HEK293 (cell line): Measurements from ENCODE around the gene CELF4.

Experiments used
- CTCF ChIA-PET: fragments of 350-600 bp; formaldehyde crosslinking; extraction: SDS; loops from one replicate; lab custom pipeline; 2021; ENCODE audit warnings: antibody characterized with exemption; lab: Yijun Ruan, JAX
- POLR2A ChIA-PET: fragments of 300-600 bp; formaldehyde crosslinking; extraction: SDS; loops from one replicate; lab custom pipeline; 2020; ENCODE audit warnings: antibody characterized with exemption, inconsistent platforms; lab: Yijun Ruan, JAX
- H3K27ac ChIP-seq: fragments of 200-500 bp; sonication (Bioruptor generic); 2 replicates; pipeline ENCODE4 v1.5.1; 2014; ENCODE audit warnings: low read depth, low read length, control low read depth, inconsistent platforms; ENCODE audit errors: extremely low read depth
- H3K36me3 ChIP-seq, 2 experiments: fragments of 200-500 bp in 1 of 2; sonication (Bioruptor generic) in 1 of 2; 1 replicate in 1 of 2; 2 replicates in 1 of 2; pipeline ENCODE4 v1.5.1; 2014 to 2017; ENCODE audit warnings: inconsistent platforms in 2 of 2, low read length in 2 of 2; ENCODE audit not compliant: control insufficient read depth in 2 of 2, insufficient read depth in 1 of 2
- H3K4me1 ChIP-seq: fragments of 200-500 bp; sonication (Bioruptor generic); 2 replicates; pipeline ENCODE4 v1.5.1; 2014; ENCODE audit warnings: mild to moderate bottlenecking, low read length, inconsistent platforms; ENCODE audit not compliant: control insufficient read depth, insufficient read depth
- H3K4me3 ChIP-seq: 2 replicates; pipeline ENCODE4 v1.5.1; 2011; ENCODE audit warnings: low read depth, mild to moderate bottlenecking, control low read depth, low read length, moderate library complexity
- H3K9me3 ChIP-seq: fragments of 200-500 bp; sonication (Bioruptor generic); 2 replicates; pipeline ENCODE4 v1.5.1; 2014; ENCODE audit warnings: low read depth, low read length, inconsistent platforms; ENCODE audit not compliant: control insufficient read depth, insufficient read depth
- CTCF ChIP-seq: fragments of 450-650 bp; formaldehyde crosslinking; IDR thresholded peaks from 2 replicates; pipeline ENCODE4 v1.5.1; 2016; ENCODE audit warnings: missing biosample characterization, missing genetic modification characterization
- GLIS2 ChIP-seq: fragments of 450-650 bp; formaldehyde crosslinking; IDR thresholded peaks from 2 replicates; pipeline ENCODE4 v1.5.1; 2016; ENCODE audit warnings: missing biosample characterization, missing genetic modification characterization
- HIC1 ChIP-seq: fragments of 450-650 bp; formaldehyde crosslinking; IDR thresholded peaks from 2 replicates; pipeline ENCODE4 v1.5.1; 2016; ENCODE audit warnings: missing biosample characterization, missing genetic modification characterization
- OVOL3 ChIP-seq: fragments of 450-650 bp; formaldehyde crosslinking; IDR thresholded peaks from 2 replicates; pipeline ENCODE4 v1.5.1; 2016; ENCODE audit warnings: missing biosample characterization, missing genetic modification characterization
- ZBTB20 ChIP-seq: fragments of 450-650 bp; formaldehyde crosslinking; IDR thresholded peaks from 2 replicates; pipeline ENCODE4 v1.5.1; 2016; ENCODE audit warnings: missing biosample characterization, missing genetic modification characterization
- ZIC2 ChIP-seq: fragments of 450-650 bp; formaldehyde crosslinking; IDR thresholded peaks from 2 replicates; pipeline ENCODE4 v1.5.1; 2016; ENCODE audit warnings: missing biosample characterization, missing genetic modification characterization
- ZNF146 ChIP-seq: fragments of 450-650 bp; formaldehyde crosslinking; IDR thresholded peaks from 2 replicates; pipeline ENCODE4 v1.5.1; 2016; ENCODE audit warnings: missing biosample characterization, missing genetic modification characterization
- ZNF239 ChIP-seq: fragments of 450-650 bp; formaldehyde crosslinking; IDR thresholded peaks from 2 replicates; pipeline ENCODE4 v1.5.1; 2016; ENCODE audit warnings: missing biosample characterization, missing genetic modification characterization
- ZNF302 ChIP-seq: fragments of 450-650 bp; formaldehyde crosslinking; IDR thresholded peaks from 2 replicates; pipeline ENCODE4 v1.5.1; 2016; ENCODE audit warnings: missing biosample characterization, missing genetic modification characterization, low read depth
- ZNF391 ChIP-seq: fragments of 450-650 bp; formaldehyde crosslinking; IDR thresholded peaks from 2 replicates; pipeline ENCODE4 v1.5.1; 2016; ENCODE audit warnings: low read depth, missing biosample characterization, missing genetic modification characterization, borderline replicate concordance
- ZNF398 ChIP-seq: fragments of 450-650 bp; formaldehyde crosslinking; IDR thresholded peaks from 2 replicates; pipeline ENCODE4 v1.5.1; 2017; ENCODE audit warnings: missing biosample characterization, missing genetic modification characterization
- ZNF530 ChIP-seq: fragments of 450-650 bp; formaldehyde crosslinking; IDR thresholded peaks from 2 replicates; pipeline ENCODE4 v1.5.1; 2016; ENCODE audit warnings: low read depth, missing biosample characterization, missing genetic modification characterization
- ZNF580 ChIP-seq: fragments of 450-650 bp; formaldehyde crosslinking; IDR thresholded peaks from 2 replicates; pipeline ENCODE4 v1.5.1; 2016; ENCODE audit warnings: missing biosample characterization, missing genetic modification characterization
- ZNF596 ChIP-seq: fragments of 450-650 bp; IDR thresholded peaks from 2 replicates; pipeline ENCODE4 v1.5.0; 2018; ENCODE audit warnings: missing biosample characterization, mild to moderate bottlenecking, missing genetic modification characterization, moderate library complexity
- ZNF654 ChIP-seq: fragments of 450-650 bp; formaldehyde crosslinking; IDR thresholded peaks from 2 replicates; pipeline ENCODE4 v1.5.1; 2016; ENCODE audit warnings: low read depth, missing biosample characterization, missing genetic modification characterization
- TF ChIP-seq, protein P1 (sequence below): fragments of 450-650 bp; formaldehyde crosslinking; IDR thresholded peaks from 2 replicates; pipeline ENCODE4 v1.5.1; 2016; ENCODE audit warnings: missing biosample characterization, missing genetic modification characterization

Gene CELF4

GRCh38 chr18:37298816-37299215, 266.8 kb downstream of the CELF4 start:
- no peak for TF ChIP-seq GLIS2 (tag by site-specific recombination)
- TF ChIP-seq ZBTB20 (tag by site-specific recombination): no peak
- no peak for TF ChIP-seq ZNF596 (tag by site-specific recombination)
- peak; percentile 26; the same call in 1 of the 2 replicates for TF ChIP-seq ZNF398 (tag by site-specific recombination)
- TF ChIP-seq ZIC2 (tag by site-specific recombination): peak; percentile 29; the same call in 1 of the 2 replicates
- TF ChIP-seq, protein P1, sequence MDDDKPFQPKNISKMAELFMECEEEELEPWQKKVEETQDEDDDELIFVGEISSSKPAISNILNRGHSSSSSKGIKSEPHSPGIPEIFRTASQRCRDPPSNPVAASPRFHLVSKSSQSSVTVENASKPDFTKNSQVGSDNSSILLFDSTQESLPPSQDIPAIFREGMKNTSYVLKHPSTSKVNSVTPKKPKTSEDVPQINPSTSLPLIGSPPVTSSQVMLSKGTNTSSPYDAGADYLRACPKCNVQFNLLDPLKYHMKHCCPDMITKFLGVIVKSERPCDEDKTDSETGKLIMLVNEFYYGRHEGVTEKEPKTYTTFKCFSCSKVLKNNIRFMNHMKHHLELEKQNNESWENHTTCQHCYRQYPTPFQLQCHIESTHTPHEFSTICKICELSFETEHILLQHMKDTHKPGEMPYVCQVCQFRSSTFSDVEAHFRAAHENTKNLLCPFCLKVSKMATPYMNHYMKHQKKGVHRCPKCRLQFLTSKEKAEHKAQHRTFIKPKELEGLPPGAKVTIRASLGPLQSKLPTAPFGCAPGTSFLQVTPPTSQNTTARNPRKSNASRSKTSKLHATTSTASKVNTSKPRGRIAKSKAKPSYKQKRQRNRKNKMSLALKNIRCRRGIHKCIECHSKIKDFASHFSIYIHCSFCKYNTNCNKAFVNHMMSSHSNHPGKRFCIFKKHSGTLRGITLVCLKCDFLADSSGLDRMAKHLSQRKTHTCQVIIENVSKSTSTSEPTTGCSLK (tag by site-specific recombination): no peak
- CTCF ChIA-PET: interaction anchor here (0.6 to 1.5 kb wide), 2 partner anchors 22 to 44 kb away, joined by 3 read pairs; no protein-coding TSS in a partner anchor
- Histone ChIP-seq H3K36me3 (no peaks in the 10 kb centered on the region), H3K4me3 (no peak overlapping the region), H3K9me3 (no peaks in the 10 kb centered on the region), H3K4me1 (peaks cover 7% of the 10 kb centered on the region), H3K27ac (no peak overlapping the region)
- POLR2A ChIA-PET: no interaction called here

- ChIA-PET CTCF (interaction anchor here (0.7 to 4.0 kb wide), 2 partner anchors 38 to 401 kb away, joined by 3 to 27 read pairs; no protein-coding TSS in a partner anchor), POLR2A (no interaction called here)
- H3K36me3 ChIP-seq: no peaks in the 10 kb centered on the region
- H3K4me3 ChIP-seq: no peak overlapping the region
- TF ChIP-seq HIC1 (tag by site-specific recombination) (no peak), ZNF302 (no peak), ZNF146 (tag by site-specific recombination) (no peak), OVOL3 (no peak), ZNF580 (tag by site-specific recombination) (no peak), ZNF239 (tag by site-specific recombination) (no peak), ZNF391 (tag by site-specific recombination) (no peak)
- TF ChIP-seq, all 188 proteins: peak for 0
- H3K9me3 ChIP-seq: no peaks in the 10 kb centered on the region
- peaks cover 7% of the 10 kb centered on the region for H3K4me1 ChIP-seq
- no peak overlapping the region for H3K27ac ChIP-seq
Observed at GRCh38 chr18:37297106-37297505, 268.5 kb downstream of the CELF4 start.

GRCh38 chr18:37294951-37295350, 270.6 kb downstream of the CELF4 start:
- Histone ChIP-seq H3K36me3 (no peaks in the 10 kb centered on the region), H3K27ac (no peak overlapping the region), H3K4me1 (peaks cover 7% of the 10 kb centered on the region), H3K4me3 (no peak overlapping the region), H3K9me3 (no peaks in the 10 kb centered on the region)
- POLR2A ChIA-PET: no interaction called here
- TF ChIP-seq ZNF654 (tag by site-specific recombination): peak; percentile 54
- TF ChIP-seq CTCF (tag by site-specific recombination): peak; percentile 36; the same call in 1 of the 2 replicates
- TF ChIP-seq ZNF530 (tag by site-specific recombination): no peak
- CTCF ChIA-PET: interaction anchor here (0.6 to 4.0 kb wide), 21 partner anchors 9 to 767 kb away, joined by 3 to 27 read pairs (median 4); no protein-coding TSS in a partner anchor
